Prostate gland (tissue), 2 donors: ENCODE results near the gene SOX8. TPM values are rescaled to one million over a fixed set of nuclear protein-coding genes. Genes with fewer than 3 reads are reported as not detected.

ENCODE experiments used
- DNase-seq: peaks from one replicate; pipeline ENCODE4 v3.0.0-alpha.2; 2019; ENCODE audit warnings: low spot score
- H3K27ac ChIP-seq, 2 donors: fragments of 200-600 bp; sonication (generic); 2 replicates each; pipeline ENCODE4 v1.5.1; 2017 to 2019
- H3K27me3 ChIP-seq: fragments of 200-600 bp; sonication (generic); replicated peaks from 2 replicates; pipeline ENCODE4 v1.5.1; 2019; ENCODE audit not compliant: insufficient read depth
- H3K36me3 ChIP-seq, 2 donors: fragments of 200-600 bp; sonication (generic); 1 replicate in 1 of 2; 2 replicates in 1 of 2; pipeline versions ENCODE4 v1.5.1 to v1.8.1; 2017 to 2019
- H3K4me1 ChIP-seq: fragments of 200-600 bp; sonication (generic); replicated peaks from 2 replicates; pipeline ENCODE4 v1.5.1; 2019
- H3K4me3 ChIP-seq, 2 donors: fragments of 200-600 bp; sonication (generic); 2 replicates each; pipeline ENCODE4 v1.5.1; 2017 to 2019
- H3K9me3 ChIP-seq: fragments of 200-600 bp; sonication (generic); 2 replicates; pipeline ENCODE4 v1.5.1; 2017
- POLR2A ChIP-seq: fragments of 450-650 bp; IDR thresholded peaks from one replicate; pipeline ENCODE4 v1.6.1; 2016; ENCODE audit warnings: antibody characterized with exemption, mild to moderate bottlenecking
- POLR2AphosphoS5 ChIP-seq: sonication (generic); formaldehyde crosslinking; IDR thresholded peaks from one replicate; pipeline ENCODE4 v1.6.1; 2017; ENCODE audit warnings: antibody characterized with exemption
- WGBS: methylation state at CpG from one replicate; pipeline ENCODE4 v1.1.5; 2018; 5-methylcytosine and 5-hydroxymethylcytosine counted together
- intact Hi-C: fragments of 100-400 bp; cut with DNase I; formaldehyde crosslinking; loops from one replicate; pipeline ENCODE4 v1.14.2; 2022
- total RNA-seq, 2 donors: library from RNA; depleted of rRNA; stranded (reverse); fragments of >200 nt; gene quantifications; one replicate each; pipeline ENCODE4 v1.1.0, GENCODE V29; 2016
- TF ChIP-seq, protein P1 (sequence below), 4 experiments: fragments of 200-600 bp in 2 of 4; fragments of 450-650 bp in 2 of 4; sonication (generic) in 2 of 4; IDR thresholded peaks; 1 replicate in 3 of 4; 2 replicates in 1 of 4; pipeline ENCODE4 v1.5.1; 2016 to 2019; ENCODE audit warnings: antibody characterized with exemption in 4 of 4, mild to moderate bottlenecking in 2 of 4, moderate library complexity in 2 of 4

The SOX8 gene
- total RNA-seq, 2 donors from 2014 or later: 0.59 to 11.9 TPM

DNA sequence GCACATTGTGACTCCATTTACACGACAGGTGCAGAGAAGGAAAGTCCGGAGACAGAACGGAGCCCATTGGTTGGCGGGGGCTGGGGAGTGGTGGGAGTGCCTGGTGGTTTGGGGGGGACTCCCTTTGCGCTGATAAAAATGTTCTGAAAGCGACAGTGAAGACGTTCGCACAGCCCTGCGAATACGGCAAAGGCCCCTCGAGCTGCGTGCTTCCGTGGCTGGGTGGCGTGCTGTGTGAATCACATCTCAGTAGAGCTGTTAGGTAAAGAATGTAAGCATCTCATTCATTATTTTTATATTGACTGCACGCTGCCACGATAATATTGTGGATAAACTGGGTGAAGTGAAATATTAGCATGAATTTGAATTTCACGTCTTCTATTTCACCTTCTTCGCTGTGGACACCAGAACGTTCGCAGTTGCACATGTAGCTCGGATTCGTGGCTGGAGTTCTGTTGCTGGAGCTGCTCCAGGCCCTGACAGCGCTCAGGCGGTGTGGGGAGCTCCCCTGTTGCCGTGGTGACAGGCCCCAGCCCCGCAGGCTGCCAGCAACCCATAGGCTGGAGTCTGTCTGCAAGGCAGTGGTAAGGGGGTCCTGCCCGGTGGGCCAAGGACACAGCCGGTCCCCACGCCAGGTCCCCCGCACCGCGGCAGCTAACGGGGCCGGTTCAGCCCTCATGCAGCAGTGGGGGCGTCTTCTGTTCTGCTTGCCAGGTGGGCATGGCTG is 44.6 kb downstream of the SOX8 start:
- DNase-seq: no peak
- Histone ChIP-seq H3K9me3 (no peaks in the 10 kb centered on the region), H3K27ac (no peak overlapping the region), H3K4me1 (no peaks in the 10 kb centered on the region), H3K27me3 (peaks cover 19% of the 10 kb centered on the region), H3K4me3 (no peak overlapping the region), H3K36me3 (no peaks in the 10 kb centered on the region)
- intact Hi-C loops: no loop called here
- TF ChIP-seq POLR2AphosphoS5 (no peak), POLR2A (no peak)
- TF ChIP-seq, protein P1, sequence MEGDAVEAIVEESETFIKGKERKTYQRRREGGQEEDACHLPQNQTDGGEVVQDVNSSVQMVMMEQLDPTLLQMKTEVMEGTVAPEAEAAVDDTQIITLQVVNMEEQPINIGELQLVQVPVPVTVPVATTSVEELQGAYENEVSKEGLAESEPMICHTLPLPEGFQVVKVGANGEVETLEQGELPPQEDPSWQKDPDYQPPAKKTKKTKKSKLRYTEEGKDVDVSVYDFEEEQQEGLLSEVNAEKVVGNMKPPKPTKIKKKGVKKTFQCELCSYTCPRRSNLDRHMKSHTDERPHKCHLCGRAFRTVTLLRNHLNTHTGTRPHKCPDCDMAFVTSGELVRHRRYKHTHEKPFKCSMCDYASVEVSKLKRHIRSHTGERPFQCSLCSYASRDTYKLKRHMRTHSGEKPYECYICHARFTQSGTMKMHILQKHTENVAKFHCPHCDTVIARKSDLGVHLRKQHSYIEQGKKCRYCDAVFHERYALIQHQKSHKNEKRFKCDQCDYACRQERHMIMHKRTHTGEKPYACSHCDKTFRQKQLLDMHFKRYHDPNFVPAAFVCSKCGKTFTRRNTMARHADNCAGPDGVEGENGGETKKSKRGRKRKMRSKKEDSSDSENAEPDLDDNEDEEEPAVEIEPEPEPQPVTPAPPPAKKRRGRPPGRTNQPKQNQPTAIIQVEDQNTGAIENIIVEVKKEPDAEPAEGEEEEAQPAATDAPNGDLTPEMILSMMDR (IDR thresholded peaks at IDR 0.05): no peak
- WGBS: 65% methylated on average over 35 of the region's 35 CpGs

DNA sequence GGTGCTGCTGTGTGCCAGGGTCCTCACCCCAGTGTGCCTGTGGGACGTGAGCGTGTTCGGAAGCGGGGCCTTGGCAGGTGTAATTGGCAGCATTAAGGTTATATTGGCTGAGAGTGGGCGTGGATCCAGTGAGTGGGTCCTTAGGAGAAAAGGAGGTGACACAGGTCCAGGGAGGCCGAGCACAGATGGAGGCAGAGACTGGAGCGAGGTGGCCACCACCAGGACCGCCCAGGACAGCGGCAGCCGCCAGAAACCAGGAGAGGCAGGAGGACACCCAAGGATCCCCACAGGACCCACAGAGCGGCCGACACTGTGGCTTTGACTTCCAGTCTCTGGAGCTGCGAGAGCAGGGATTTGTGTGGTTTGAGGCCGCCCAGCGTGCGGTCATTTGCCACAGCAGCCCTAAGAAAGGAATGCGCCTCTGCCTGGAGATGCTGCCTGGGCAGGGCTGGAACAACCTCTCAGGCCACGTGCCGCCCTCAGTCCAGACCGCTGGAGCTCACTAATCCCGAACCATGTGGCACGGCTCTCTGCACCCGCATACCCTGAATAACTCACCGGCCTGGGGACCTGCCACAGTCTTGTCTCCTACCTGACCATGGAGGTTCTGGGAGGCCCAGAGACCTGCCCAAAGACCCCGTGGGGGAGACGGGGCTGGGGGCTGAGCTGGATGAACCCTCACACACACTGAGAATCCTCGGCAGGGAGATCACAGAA is 45.4 kb downstream of the SOX8 start:
- DNase-seq: no peak
- peaks cover 12% of the 10 kb centered on the region for H3K27me3 ChIP-seq
- H3K4me1 ChIP-seq: no peaks in the 10 kb centered on the region
- H3K9me3 ChIP-seq: no peaks in the 10 kb centered on the region
- intact Hi-C loops: no loop called here
- TF ChIP-seq POLR2AphosphoS5: no peak
- TF ChIP-seq POLR2A: no peak
- TF ChIP-seq, protein P1 (IDR thresholded peaks at IDR 0.05): no peak
- H3K36me3 ChIP-seq: no peaks in the 10 kb centered on the region
- no peak overlapping the region for H3K4me3 ChIP-seq
- WGBS: 74% methylated on average over 26 of the region's 27 CpGs
- no peak overlapping the region for H3K27ac ChIP-seq

DNA sequence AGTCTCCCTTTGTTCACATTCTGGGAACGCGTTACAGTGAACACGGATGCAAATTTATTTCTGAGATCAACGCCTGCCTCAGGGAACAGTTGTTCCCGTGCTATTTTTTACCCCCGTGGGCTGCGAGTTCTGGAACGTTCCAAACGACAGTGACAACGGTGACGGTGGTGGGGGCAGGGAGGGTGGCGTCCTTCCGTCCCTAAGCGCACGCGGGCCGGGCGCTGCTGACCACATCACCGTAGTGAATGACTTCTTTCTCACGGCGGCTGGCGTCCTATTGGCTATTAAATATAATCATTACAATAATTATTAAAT is 45.9 kb downstream of the SOX8 start:
- 89% methylated on average over 22 of the region's 22 CpGs for WGBS
- no peaks in the 10 kb centered on the region for H3K4me1 ChIP-seq
- H3K4me3 ChIP-seq: no peak overlapping the region
- intact Hi-C loops: no loop called here
- no peaks in the 10 kb centered on the region for H3K36me3 ChIP-seq
- H3K27me3 ChIP-seq: peaks cover 7% of the 10 kb centered on the region
- TF ChIP-seq, protein P1 (IDR thresholded peaks at IDR 0.05): no peak
- TF ChIP-seq POLR2A (no peak), POLR2AphosphoS5 (no peak)
- H3K27ac ChIP-seq: no peak overlapping the region
- no peaks in the 10 kb centered on the region for H3K9me3 ChIP-seq
- no peak for DNase-seq

DNA sequence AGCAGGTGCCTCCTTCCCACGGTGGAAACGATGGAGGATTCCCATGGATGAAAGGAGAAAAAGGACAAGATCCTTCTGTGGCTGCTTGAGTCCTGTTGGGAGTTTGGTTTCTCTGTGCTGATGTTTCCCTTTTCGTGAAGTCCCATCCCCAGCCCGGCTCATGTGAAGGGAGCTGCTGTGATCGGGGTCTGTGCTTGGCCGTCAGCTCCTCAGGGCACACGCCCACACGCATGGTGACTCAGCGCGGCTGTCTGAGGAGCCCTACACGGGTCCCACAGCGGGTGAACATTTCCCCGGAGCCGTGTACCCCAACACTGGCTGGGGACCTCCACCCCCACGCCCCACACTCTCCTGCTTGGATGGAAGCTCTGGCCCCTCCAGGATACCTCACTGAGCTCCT is 46.5 kb downstream of the SOX8 start:
- WGBS: 67% methylated on average over 15 of the region's 15 CpGs
- no peaks in the 10 kb centered on the region for H3K36me3 ChIP-seq
- DNase-seq: no peak
- TF ChIP-seq POLR2AphosphoS5 (no peak), POLR2A (no peak)
- TF ChIP-seq, protein P1 (IDR thresholded peaks at IDR 0.05): no peak
- H3K4me1 ChIP-seq: no peaks in the 10 kb centered on the region
- no peak overlapping the region for H3K4me3 ChIP-seq
- no peak overlapping the region for H3K27ac ChIP-seq
- no peaks in the 10 kb centered on the region for H3K9me3 ChIP-seq
- intact Hi-C loops: no loop called here
- H3K27me3 ChIP-seq: peaks cover 4% of the 10 kb centered on the region
